ENCODE measurements around the gene AK2.

AK2 gene

GRCh38 chr1:33005838-33006421, 30.8 kb downstream of the AK2 start:
- TF ChIP-seq CTCF (IDR thresholded peaks at IDR 0.05; ENCODE audit: low read depth, low read length): no peak
- peak in 1 of 2 donors; percentile 39 for DNase-seq (ENCODE audit: low read depth in 2 of 2)

DNA sequence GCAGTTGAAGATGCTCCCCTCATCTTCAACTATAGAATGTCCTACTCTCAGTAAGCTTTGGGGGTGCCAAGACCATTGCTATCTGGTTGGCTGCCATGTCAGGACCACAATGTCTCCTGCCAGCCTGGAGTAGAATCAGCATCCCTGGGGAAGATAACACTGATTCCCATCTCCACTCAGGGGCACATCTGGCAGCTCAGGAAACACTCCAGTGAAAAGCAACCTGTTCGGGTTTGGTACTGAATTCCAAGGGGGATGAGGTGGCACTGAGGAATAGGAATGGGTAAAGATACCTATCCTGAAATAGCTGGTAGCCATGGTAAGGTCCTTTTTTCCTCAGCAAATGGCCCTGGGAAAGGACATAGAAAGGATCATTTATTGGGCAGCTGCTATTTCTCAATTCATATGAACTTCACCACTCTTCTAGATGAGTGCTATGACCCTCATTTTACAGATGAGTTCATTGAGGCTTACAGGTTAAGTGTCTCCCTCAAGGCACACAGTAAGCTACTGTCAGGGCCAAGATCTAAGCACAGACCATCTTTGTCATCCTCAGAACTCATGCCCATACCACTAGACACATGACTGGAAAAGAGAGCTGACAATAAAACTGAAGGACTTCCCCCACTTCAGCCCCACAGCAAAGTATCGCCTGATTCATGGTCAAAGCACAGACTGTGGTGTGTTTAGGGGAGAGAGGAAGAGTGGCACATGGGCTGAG, 31.4 kb downstream of the AK2 start:
- no peak for DNase-seq (ENCODE audit: low read depth in 2 of 2)
- TF ChIP-seq CTCF (IDR thresholded peaks at IDR 0.05; ENCODE audit: low read depth, low read length): no peak
- H3K4me3 ChIP-seq (replicated peaks in 1 of 2; ENCODE audit: low read depth in 2 of 2, low read length in 2 of 2): no peak overlapping the region

More at GRCh38 chr1:33005838-33006421, 30.8 kb downstream of the AK2 start:
- no peak overlapping the region for H3K4me3 ChIP-seq (replicated peaks in 1 of 2; ENCODE audit: low read depth in 2 of 2, low read length in 2 of 2)

- TF ChIP-seq CTCF (IDR thresholded peaks at IDR 0.05; ENCODE audit: low read depth, low read length): no peak
- DNase-seq (ENCODE audit: low read depth in 2 of 2): peak; percentile 35 to 83
- H3K4me3 ChIP-seq (replicated peaks in 1 of 2; ENCODE audit: low read depth in 2 of 2, low read length in 2 of 2): no peak overlapping the region
Measured at GRCh38 chr1:33004613-33005012, 32.1 kb downstream of the AK2 start.

DNA sequence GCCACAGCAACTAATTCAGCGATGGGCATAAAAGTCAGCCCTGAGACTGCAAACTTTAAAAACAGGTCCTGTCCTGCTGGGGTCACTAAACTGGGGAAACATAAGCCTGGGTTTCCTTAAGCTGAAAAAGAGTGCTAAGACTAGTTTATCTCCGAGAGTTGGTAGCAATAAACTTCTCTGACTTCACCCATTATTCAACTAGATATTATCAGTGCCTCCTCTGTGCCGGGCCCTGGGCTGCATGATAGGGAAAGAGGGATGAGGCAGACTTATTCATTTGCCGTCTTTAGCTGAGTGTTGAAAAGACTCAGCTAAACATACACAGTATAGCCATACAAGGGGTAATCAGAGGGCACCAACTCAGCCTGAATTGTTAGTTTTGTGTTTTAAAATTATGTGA, 33.0 kb downstream of the AK2 start:
- TF ChIP-seq CTCF (IDR thresholded peaks at IDR 0.05; ENCODE audit: low read depth, low read length): no peak
- H3K4me3 ChIP-seq (replicated peaks in 1 of 2; ENCODE audit: low read depth in 2 of 2, low read length in 2 of 2): no peak overlapping the region

DNA sequence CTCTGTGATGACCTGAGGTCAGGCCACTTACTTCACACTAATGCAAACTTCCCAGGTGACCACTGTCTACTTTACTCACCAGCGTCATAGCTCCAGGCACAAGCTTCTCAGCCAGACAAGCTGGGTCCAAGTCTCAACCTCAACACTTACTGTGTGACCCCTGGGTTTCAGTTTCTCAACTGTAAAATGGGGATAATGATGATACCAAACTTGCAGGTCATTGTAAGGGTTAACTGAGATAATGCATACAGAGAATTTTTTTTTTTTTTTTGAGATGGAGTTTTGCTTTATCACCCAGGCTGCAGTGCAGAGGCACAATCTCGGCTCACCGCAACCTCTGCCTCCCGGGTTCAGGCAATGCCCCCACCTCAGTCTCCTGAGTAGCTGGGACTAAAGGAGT, 34.7 kb downstream of the AK2 start:
- DNase-seq (ENCODE audit: low read depth in 2 of 2): no peak
- TF ChIP-seq CTCF (IDR thresholded peaks at IDR 0.05; ENCODE audit: low read depth, low read length): no peak
- no peak overlapping the region for H3K4me3 ChIP-seq (replicated peaks in 1 of 2; ENCODE audit: low read depth in 2 of 2, low read length in 2 of 2)

More for the DNA sequence above, 33.0 kb downstream of the AK2 start:
- DNase-seq (ENCODE audit: low read depth in 2 of 2): no peak

- H3K4me3 ChIP-seq (replicated peaks in 1 of 2; ENCODE audit: low read depth in 2 of 2, low read length in 2 of 2): no peak overlapping the region
- peak; percentile 8 for TF ChIP-seq CTCF (IDR thresholded peaks at IDR 0.05; ENCODE audit: low read depth, low read length)
- no peak for DNase-seq (ENCODE audit: low read depth in 2 of 2)
Measured at GRCh38 chr1:33001282-33001681, 35.4 kb downstream of the AK2 start.
